ENCODE data around the gene ATF3. TPM values are rescaled to one million over a fixed set of nuclear protein-coding genes. Genes with fewer than 3 reads are reported as not detected.

Gene ATF3
- 12.5 TPM for polyA plus RNA-seq (2013, experiment 1 of 2)
- polyA plus RNA-seq (2013, experiment 2 of 2), result 11.3 TPM

DNA sequence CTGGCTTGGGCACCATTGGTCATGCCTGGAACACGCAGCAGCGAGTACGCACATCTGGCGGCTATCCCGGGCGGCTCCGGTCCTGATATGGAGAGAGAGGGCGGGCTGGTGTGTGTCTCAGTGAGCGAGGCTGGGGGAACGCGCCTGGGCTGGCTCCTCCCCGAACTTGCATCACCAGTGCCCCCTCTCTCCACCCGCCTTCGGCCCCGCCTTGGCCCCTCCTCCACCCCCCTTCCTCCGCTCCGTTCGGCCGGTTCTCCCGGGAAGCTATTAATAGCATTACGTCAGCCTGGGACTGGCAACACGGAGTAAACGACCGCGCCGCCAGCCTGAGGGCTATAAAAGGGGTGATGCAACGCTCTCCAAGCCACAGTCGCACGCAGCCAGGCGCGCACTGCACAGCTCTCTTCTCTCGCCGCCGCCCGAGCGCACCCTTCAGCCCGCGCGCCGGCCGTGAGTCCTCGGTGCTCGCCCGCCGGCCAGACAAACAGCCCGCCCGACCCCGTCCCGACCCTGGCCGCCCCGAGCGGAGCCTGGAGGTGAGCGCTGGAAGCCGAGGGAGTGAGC lies at the start of gene ATF3:
Gene ATF3 (plus strand): TSS at position 370 of the 567 bp plus-strand sequence. CDS start 6,261 bp downstream, outside the sequence.
- H3K27ac ChIP-seq (replicated peaks; ENCODE audit: low read length), result peak within 1 kb of the TSS; percentile 70
- peak within 1 kb of the TSS; percentile 1 for H2BK15ac ChIP-seq (ENCODE audit: low read length)
- H3K4me3 ChIP-seq (ENCODE audit: low read length in 2 of 2), result peak within 1 kb of the TSS; percentile 48 to 89
- H2BK12ac ChIP-seq (ENCODE audit: low read length), result no peak within 1 kb of the TSS
- DNase-seq (ENCODE audit: low spot score), result peak; percentile 97
- H2AFZ ChIP-seq (ENCODE audit: low read length), result peak within 1 kb of the TSS; percentile 83
- H3K4ac ChIP-seq (ENCODE audit: low read length), result no peak within 1 kb of the TSS
- H3K18ac ChIP-seq (ENCODE audit: low read length), result peak within 1 kb of the TSS; percentile 89
- H3K23ac ChIP-seq (ENCODE audit: low read depth, low read length, poor library complexity), result peak within 1 kb of the TSS; percentile 95
- peak within 1 kb of the TSS; percentile 18 for H2BK120ac ChIP-seq (ENCODE audit: low read depth, low read length)
- peak within 1 kb of the TSS; percentile 81 for H3K9ac ChIP-seq (ENCODE audit: low read depth, low read length, poor library complexity)
- no peak within 1 kb of the TSS for H2AK5ac ChIP-seq (ENCODE audit: low read depth, low read length)
- no peak within 1 kb of the TSS for H2BK5ac ChIP-seq (ENCODE audit: low read length)
- no CpG with 5 or more reads among the region's 54 CpGs for WGBS, 2 donors (ENCODE audit: extremely low coverage in 2 of 2, insufficient read length in 2 of 2, insufficient replicate concordance in 1 of 2)
- H3K27me3 ChIP-seq (ENCODE audit: control insufficient read depth in 3 of 3, insufficient read depth in 3 of 3, low read depth in 1 of 3, low read length in 3 of 3), result peaks cover 6 to 46% (median 21%) of the 10 kb centered on the region in 3 experiments
- no peak within 1 kb of the TSS for H4K8ac ChIP-seq (ENCODE audit: low read depth, low read length)
- H3K4me2 ChIP-seq (ENCODE audit: insufficient read depth, low read length, poor library complexity, severe bottlenecking), result peak within 1 kb of the TSS; percentile 94
- no peaks in the 10 kb centered on the region for H3K9me3 ChIP-seq (replicated peaks in 1 of 2; ENCODE audit: control insufficient read depth in 2 of 2, insufficient read depth in 1 of 2, low read depth in 1 of 2, low read length in 2 of 2)
- no peaks in the 10 kb centered on the region for H3K79me1 ChIP-seq (ENCODE audit: low read depth, low read length)
- no peak within 1 kb of the TSS for H4K91ac ChIP-seq (ENCODE audit: low read depth, low read length, poor library complexity)
- H3K4me1 ChIP-seq (ENCODE audit: control insufficient read depth in 2 of 2, insufficient read depth in 1 of 2, low read depth in 1 of 2, low read length in 2 of 2), result peaks cover 26 to 29% of the 10 kb centered on the region in 2 donors
- peak within 1 kb of the TSS; percentile 22 for H3K14ac ChIP-seq (ENCODE audit: low read length)
- no peaks in the 10 kb centered on the region for H3K36me3 ChIP-seq (replicated peaks in 1 of 2; ENCODE audit: control insufficient read depth in 2 of 2, insufficient read depth in 2 of 2, low read length in 2 of 2)

GRCh38 chr1:212559929-212560328 lies 48.6 kb upstream of the ATF3 start:
- Histone ChIP-seq H4K91ac (ENCODE audit: low read depth, low read length, poor library complexity) (no peak overlapping the region), H3K18ac (ENCODE audit: low read length) (no peak overlapping the region), H2BK12ac (ENCODE audit: low read length) (no peak overlapping the region), H2AK5ac (ENCODE audit: low read depth, low read length) (no peak overlapping the region), H3K9me3 (replicated peaks in 1 of 2; ENCODE audit: control insufficient read depth in 2 of 2, insufficient read depth in 1 of 2, low read depth in 1 of 2, low read length in 2 of 2) (peaks cover 0 to 3% of the 10 kb centered on the region in 2 donors), H3K4ac (ENCODE audit: low read length) (no peak overlapping the region), H2BK15ac (ENCODE audit: low read length) (no peak overlapping the region), H3K36me3 (replicated peaks in 1 of 2; ENCODE audit: control insufficient read depth in 2 of 2, insufficient read depth in 2 of 2, low read length in 2 of 2) (no peaks in the 10 kb centered on the region), H3K4me1 (ENCODE audit: control insufficient read depth in 2 of 2, insufficient read depth in 1 of 2, low read depth in 1 of 2, low read length in 2 of 2) (peaks cover 2 to 3% of the 10 kb centered on the region in 2 donors), H3K14ac (ENCODE audit: low read length) (no peak overlapping the region), H2BK120ac (ENCODE audit: low read depth, low read length) (no peak overlapping the region), H3K9ac (ENCODE audit: low read depth, low read length, poor library complexity) (no peak overlapping the region), H2AFZ (ENCODE audit: low read length) (no peak overlapping the region), H4K8ac (ENCODE audit: low read depth, low read length) (no peak overlapping the region), H3K27me3 (ENCODE audit: control insufficient read depth in 3 of 3, insufficient read depth in 3 of 3, low read depth in 1 of 3, low read length in 3 of 3) (peaks cover 0 to 7% (median 0%) of the 10 kb centered on the region in 3 experiments), H2BK5ac (ENCODE audit: low read length) (no peak overlapping the region), H3K4me2 (ENCODE audit: insufficient read depth, low read length, poor library complexity, severe bottlenecking) (no peak overlapping the region), H3K4me3 (ENCODE audit: low read length in 2 of 2) (no peak overlapping the region), H3K79me1 (ENCODE audit: low read depth, low read length) (no peaks in the 10 kb centered on the region), H3K23ac (ENCODE audit: low read depth, low read length, poor library complexity) (no peak overlapping the region), H3K27ac (replicated peaks; ENCODE audit: low read length) (no peak overlapping the region)
- no peak for DNase-seq (ENCODE audit: low spot score)
- WGBS, 2 donors (ENCODE audit: extremely low coverage in 2 of 2, insufficient read length in 2 of 2, insufficient replicate concordance in 1 of 2), result no CpG with 5 or more reads among the region's 11 CpGs

DNA sequence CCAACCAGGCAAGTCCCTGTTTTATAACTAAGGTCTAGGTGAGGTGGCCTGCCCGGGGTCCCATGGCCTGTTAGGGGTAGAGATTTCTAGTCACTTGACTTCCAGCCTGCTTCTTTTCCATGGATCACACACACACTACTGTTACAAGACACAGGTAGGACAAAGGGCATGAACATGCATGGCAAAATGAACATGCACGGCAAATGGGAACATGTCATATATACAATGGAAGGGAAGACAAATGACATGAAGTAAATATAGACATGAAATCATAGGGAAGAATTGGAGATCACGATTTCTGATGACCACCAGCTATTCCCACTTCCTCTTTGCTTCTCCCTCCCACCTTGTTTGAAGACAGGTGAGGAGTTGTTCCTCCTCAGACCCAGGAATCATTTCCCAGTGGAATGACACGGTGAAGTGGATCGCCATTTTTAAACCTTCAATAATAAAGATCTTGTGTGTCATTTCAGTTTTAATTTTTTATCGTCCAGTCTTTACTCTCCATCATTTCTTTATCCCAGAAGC lies 47.6 kb upstream of the ATF3 start:
- no peak overlapping the region for H3K9ac ChIP-seq (ENCODE audit: low read depth, low read length, poor library complexity)
- no peaks in the 10 kb centered on the region for H3K79me1 ChIP-seq (ENCODE audit: low read depth, low read length)
- WGBS, 2 donors (ENCODE audit: extremely low coverage in 2 of 2, insufficient read length in 2 of 2, insufficient replicate concordance in 1 of 2), result no CpG with 5 or more reads among the region's 6 CpGs
- peaks cover 0 to 7% (median 4%) of the 10 kb centered on the region in 3 experiments for H3K27me3 ChIP-seq (ENCODE audit: control insufficient read depth in 3 of 3, insufficient read depth in 3 of 3, low read depth in 1 of 3, low read length in 3 of 3)
- H2BK5ac ChIP-seq (ENCODE audit: low read length), result no peak overlapping the region
- no peak overlapping the region for H3K4ac ChIP-seq (ENCODE audit: low read length)
- H3K18ac ChIP-seq (ENCODE audit: low read length), result no peak overlapping the region
- H3K14ac ChIP-seq (ENCODE audit: low read length), result no peak overlapping the region
- peaks cover 2 to 3% of the 10 kb centered on the region in 2 donors for H3K4me1 ChIP-seq (ENCODE audit: control insufficient read depth in 2 of 2, insufficient read depth in 1 of 2, low read depth in 1 of 2, low read length in 2 of 2)
- no peak overlapping the region for H2BK120ac ChIP-seq (ENCODE audit: low read depth, low read length)
- no peak for DNase-seq (ENCODE audit: low spot score)
- no peak overlapping the region for H3K23ac ChIP-seq (ENCODE audit: low read depth, low read length, poor library complexity)
- H3K4me3 ChIP-seq (ENCODE audit: low read length in 2 of 2), result no peak overlapping the region
- H2AK5ac ChIP-seq (ENCODE audit: low read depth, low read length), result no peak overlapping the region
- H2AFZ ChIP-seq (ENCODE audit: low read length), result peak overlapping the region; percentile 80
- no peak overlapping the region for H4K8ac ChIP-seq (ENCODE audit: low read depth, low read length)
- no peak overlapping the region for H4K91ac ChIP-seq (ENCODE audit: low read depth, low read length, poor library complexity)
- H3K36me3 ChIP-seq (replicated peaks in 1 of 2; ENCODE audit: control insufficient read depth in 2 of 2, insufficient read depth in 2 of 2, low read length in 2 of 2), result no peaks in the 10 kb centered on the region
- peaks cover 0 to 3% of the 10 kb centered on the region in 2 donors for H3K9me3 ChIP-seq (replicated peaks in 1 of 2; ENCODE audit: control insufficient read depth in 2 of 2, insufficient read depth in 1 of 2, low read depth in 1 of 2, low read length in 2 of 2)
- H2BK12ac ChIP-seq (ENCODE audit: low read length), result no peak overlapping the region
- H3K4me2 ChIP-seq (ENCODE audit: insufficient read depth, low read length, poor library complexity, severe bottlenecking), result no peak overlapping the region
- no peak overlapping the region for H3K27ac ChIP-seq (replicated peaks; ENCODE audit: low read length)
- H2BK15ac ChIP-seq (ENCODE audit: low read length), result no peak overlapping the region

- no peak overlapping the region for H2BK12ac ChIP-seq (ENCODE audit: low read length)
- peak overlapping the region; percentile 80 for H2AFZ ChIP-seq (ENCODE audit: low read length)
- H4K91ac ChIP-seq (ENCODE audit: low read depth, low read length, poor library complexity), result no peak overlapping the region
- H2BK5ac ChIP-seq (ENCODE audit: low read length), result no peak overlapping the region
- no peak overlapping the region for H3K14ac ChIP-seq (ENCODE audit: low read length)
- H3K4me1 ChIP-seq (ENCODE audit: control insufficient read depth in 2 of 2, insufficient read depth in 1 of 2, low read depth in 1 of 2, low read length in 2 of 2), result peaks cover 3 to 4% of the 10 kb centered on the region in 2 donors
- no peak overlapping the region for H3K27ac ChIP-seq (replicated peaks; ENCODE audit: low read length)
- no peak overlapping the region for H2AK5ac ChIP-seq (ENCODE audit: low read depth, low read length)
- H3K4me3 ChIP-seq (ENCODE audit: low read length in 2 of 2), result no peak overlapping the region
- H3K18ac ChIP-seq (ENCODE audit: low read length), result no peak overlapping the region
- H3K79me1 ChIP-seq (ENCODE audit: low read depth, low read length), result no peaks in the 10 kb centered on the region
- peaks cover 0 to 3% of the 10 kb centered on the region in 2 donors for H3K9me3 ChIP-seq (replicated peaks in 1 of 2; ENCODE audit: control insufficient read depth in 2 of 2, insufficient read depth in 1 of 2, low read depth in 1 of 2, low read length in 2 of 2)
- no peak for DNase-seq (ENCODE audit: low spot score)
- no CpG with 5 or more reads among the region's 5 CpGs for WGBS, 2 donors (ENCODE audit: extremely low coverage in 2 of 2, insufficient read length in 2 of 2, insufficient replicate concordance in 1 of 2)
- no peak overlapping the region for H3K23ac ChIP-seq (ENCODE audit: low read depth, low read length, poor library complexity)
- H3K36me3 ChIP-seq (replicated peaks in 1 of 2; ENCODE audit: control insufficient read depth in 2 of 2, insufficient read depth in 2 of 2, low read length in 2 of 2), result no peaks in the 10 kb centered on the region
- H3K4me2 ChIP-seq (ENCODE audit: insufficient read depth, low read length, poor library complexity, severe bottlenecking), result no peak overlapping the region
- H2BK120ac ChIP-seq (ENCODE audit: low read depth, low read length), result no peak overlapping the region
- H3K4ac ChIP-seq (ENCODE audit: low read length), result no peak overlapping the region
- no peak overlapping the region for H3K9ac ChIP-seq (ENCODE audit: low read depth, low read length, poor library complexity)
- no peak overlapping the region for H2BK15ac ChIP-seq (ENCODE audit: low read length)
- no peak overlapping the region for H4K8ac ChIP-seq (ENCODE audit: low read depth, low read length)
- peaks cover 0 to 8% (median 7%) of the 10 kb centered on the region in 3 experiments for H3K27me3 ChIP-seq (ENCODE audit: control insufficient read depth in 3 of 3, insufficient read depth in 3 of 3, low read depth in 1 of 3, low read length in 3 of 3)
These were observed 47.0 kb upstream of the ATF3 start for GRCh38 chr1:212561501-212561931.
